HL-60 (cell line): ENCODE measurements around the gene TMEM165.

Experiments used
- CTCF ChIP-seq: IDR thresholded peaks from one replicate; pipeline ENCODE4 v1.5.1; 2011; ENCODE audit warnings: low read length, control low read depth, inconsistent platforms; ENCODE audit not compliant: insufficient read depth
- GABPA ChIP-seq: IDR thresholded peaks from 2 replicates; pipeline ENCODE4 v1.6.1; 2012; ENCODE audit warnings: low read depth
- POLR2AphosphoS5 ChIP-seq: IDR thresholded peaks from 2 replicates; pipeline ENCODE4 v1.6.1; 2012; ENCODE audit warnings: low read depth
- REST ChIP-seq: IDR thresholded peaks from 2 replicates; pipeline ENCODE4 v1.6.1; 2012; ENCODE audit warnings: low read depth; ENCODE audit not compliant: insufficient replicate concordance

- no peak for TF ChIP-seq POLR2AphosphoS5
- no peak for TF ChIP-seq CTCF
- TF ChIP-seq REST = no peak
- TF ChIP-seq GABPA = no peak
These were observed 9.3 kb downstream of the TMEM165 start for GRCh38 chr4:55405073-55405472.
